Pancreas (tissue), 10 donors: ENCODE data around the gene PNLIPRP3. TPM values are rescaled to one million over a fixed set of nuclear protein-coding genes. Genes with fewer than 3 reads are reported as not detected.

Source experiments
- ATAC-seq, 4 donors: fragments of 200-7000 bp; cut with Tn5 transposase; one replicate each; pipeline versions ENCODE4 v1.8.0 to v1.9.1; 2020; ENCODE audit warnings: mild to moderate bottlenecking in 4 of 4, moderate library complexity in 4 of 4
- DNase-seq, 6 donors: peaks; one replicate each; pipeline ENCODE4 v3.0.0-alpha.2; 2020
- FAIRE-seq: peaks from 2 replicates; lab custom pipeline; 2012; peaks lifted over from hg19 to GRCh38; lab: Jason Lieb, UNC
- H3K27ac ChIP-seq, 4 donors: fragments of 200-600 bp; sonication (generic); 1 replicate in 3 of 4; 2 replicates in 1 of 4; pipeline versions ENCODE4 v1.5.0 to v1.8.0; 2020
- H3K27me3 ChIP-seq, 4 donors: fragments of 200-600 bp; one replicate each; pipeline ENCODE4 v1.8.0; 2021
- H3K36me3 ChIP-seq, 3 donors: fragments of 200-600 bp; sonication (generic) in 1 of 3; one replicate each; pipeline versions ENCODE4 v1.5.0 to v1.8.0; 2020 to 2021
- H3K4me1 ChIP-seq, 3 donors: fragments of 200-600 bp; one replicate each; pipeline ENCODE4 v1.8.0; 2021
- H3K4me3 ChIP-seq, 4 donors: fragments of 200-600 bp; sonication (generic) in 2 of 4; one replicate each; pipeline versions ENCODE4 v1.5.0 to v1.8.0; 2020 to 2021
- H3K9me3 ChIP-seq, 4 donors: fragments of 200-600 bp; one replicate each; pipeline ENCODE4 v1.8.0; 2021
- WGBS, 2 donors: extraction: QIAGEN DNeasy Blood & Tissue Kit; methylation state at CpG; one replicate each; pipeline ENCODE4 v1.1.7; 2013; 5-methylcytosine and 5-hydroxymethylcytosine counted together
- intact Hi-C, 3 donors: fragments of 100-400 bp; cut with DNase I; formaldehyde crosslinking; loops; one replicate each; pipeline versions ENCODE4 v1.11.1 to v1.14.2; 2022
- polyA plus RNA-seq, 2 donors: library from polyadenylated mRNA; stranded (reverse); fragments of 200-250 nt; gene quantifications; one replicate each; pipeline ENCODE4 v1.2.3, GENCODE V29; 2013
- total RNA-seq, 6 donors: library from RNA; stranded (reverse); fragmentation: NEBNext Ultra II Directional in 4 of 6; extraction: Animal tissue kit (Norgen Biotek cat#: 25700) in 4 of 6; gene quantifications; one replicate each; pipeline versions ENCODE4 v1.2.1 to v1.2.4, GENCODE V29; 2021 to 2023
- TF ChIP-seq, protein P1 (sequence below), 4 donors: fragments of 200-600 bp; sonication (generic) in 3 of 4; IDR thresholded peaks; one replicate each; pipeline versions ENCODE4 v1.5.0 to v1.8.0; 2021; ENCODE audit warnings: antibody characterized with exemption in 4 of 4
- donor health status: healthy with polysubstance abuse.
- donor health status: DM: no; HTN: no; CAD: no; lungs with moderate emphysema.
- donor health status: DM: no; HTN: no; CAD: no.
- donor health status: control.
- donor health status: control.
- donor health status: Bipolar disorder and iron deficiency.
- donor health status: DM: yes; HTN: yes; CAD: no.
- donor health status: DM: no; HTN: no; CAD: no.
- donor health status: DM: no; HTN: no; CAD: no.
- donor health status: DM: yes; HTN: yes; CAD: no.

PNLIPRP3 gene
- total and polyA plus RNA-seq, 8 donors, result 0.09 to 0.32 TPM; not detected in 6

GRCh38 chr10:116444527-116445142 is 17.0 kb downstream of the PNLIPRP3 start:
- FAIRE-seq (peak; percentile 53), DNase-seq (peak in 1 of 6 donors; percentile 20), ATAC-seq (peak; percentile 58 to 88 (median 80))
- Histone ChIP-seq H3K27ac (no peak overlapping the region), H3K4me3 (no peak overlapping the region), H3K27me3 (no peaks in the 10 kb centered on the region), H3K9me3 (no peaks in the 10 kb centered on the region), H3K4me1 (no peaks in the 10 kb centered on the region), H3K36me3 (no peaks in the 10 kb centered on the region)
- intact Hi-C loops, result no loop called here
- TF ChIP-seq, protein P1, sequence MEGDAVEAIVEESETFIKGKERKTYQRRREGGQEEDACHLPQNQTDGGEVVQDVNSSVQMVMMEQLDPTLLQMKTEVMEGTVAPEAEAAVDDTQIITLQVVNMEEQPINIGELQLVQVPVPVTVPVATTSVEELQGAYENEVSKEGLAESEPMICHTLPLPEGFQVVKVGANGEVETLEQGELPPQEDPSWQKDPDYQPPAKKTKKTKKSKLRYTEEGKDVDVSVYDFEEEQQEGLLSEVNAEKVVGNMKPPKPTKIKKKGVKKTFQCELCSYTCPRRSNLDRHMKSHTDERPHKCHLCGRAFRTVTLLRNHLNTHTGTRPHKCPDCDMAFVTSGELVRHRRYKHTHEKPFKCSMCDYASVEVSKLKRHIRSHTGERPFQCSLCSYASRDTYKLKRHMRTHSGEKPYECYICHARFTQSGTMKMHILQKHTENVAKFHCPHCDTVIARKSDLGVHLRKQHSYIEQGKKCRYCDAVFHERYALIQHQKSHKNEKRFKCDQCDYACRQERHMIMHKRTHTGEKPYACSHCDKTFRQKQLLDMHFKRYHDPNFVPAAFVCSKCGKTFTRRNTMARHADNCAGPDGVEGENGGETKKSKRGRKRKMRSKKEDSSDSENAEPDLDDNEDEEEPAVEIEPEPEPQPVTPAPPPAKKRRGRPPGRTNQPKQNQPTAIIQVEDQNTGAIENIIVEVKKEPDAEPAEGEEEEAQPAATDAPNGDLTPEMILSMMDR (IDR thresholded peaks at IDR 0.05), result peak; percentile 47 to 72 (median 67)
- 19 to 23% methylated on average over 4 of the region's 4 CpGs for WGBS, 2 donors

DNA sequence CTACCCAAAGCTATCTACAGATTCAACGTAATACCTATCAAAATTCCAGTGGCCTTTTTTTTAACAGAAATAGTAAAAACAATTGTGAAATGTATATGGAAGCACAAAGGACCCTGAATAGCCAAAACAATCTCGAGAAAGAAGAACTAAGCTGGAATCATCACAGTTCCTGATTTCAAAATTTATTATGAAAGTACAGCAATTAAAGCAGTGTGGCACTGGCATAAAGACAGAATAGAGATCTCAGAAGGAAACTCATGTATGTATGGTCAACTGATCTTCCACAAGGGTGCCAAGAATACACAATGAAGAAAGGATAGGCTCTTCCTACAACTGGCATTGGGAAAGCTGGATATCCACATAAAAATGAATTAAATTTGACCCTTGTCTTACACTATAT is 23.2 kb downstream of the PNLIPRP3 start:
- Histone ChIP-seq H3K9me3 (no peaks in the 10 kb centered on the region), H3K4me1 (no peaks in the 10 kb centered on the region), H3K36me3 (no peaks in the 10 kb centered on the region), H3K4me3 (no peak overlapping the region), H3K27ac (no peak overlapping the region), H3K27me3 (no peaks in the 10 kb centered on the region)
- DNase-seq, result no peak
- TF ChIP-seq, protein P1 (IDR thresholded peaks at IDR 0.05), result no peak
- FAIRE-seq, result no peak
- no peak for ATAC-seq
- intact Hi-C loops, result no loop called here
- 72 to 83% methylated on average over 2 of the region's 2 CpGs for WGBS, 2 donors

DNA sequence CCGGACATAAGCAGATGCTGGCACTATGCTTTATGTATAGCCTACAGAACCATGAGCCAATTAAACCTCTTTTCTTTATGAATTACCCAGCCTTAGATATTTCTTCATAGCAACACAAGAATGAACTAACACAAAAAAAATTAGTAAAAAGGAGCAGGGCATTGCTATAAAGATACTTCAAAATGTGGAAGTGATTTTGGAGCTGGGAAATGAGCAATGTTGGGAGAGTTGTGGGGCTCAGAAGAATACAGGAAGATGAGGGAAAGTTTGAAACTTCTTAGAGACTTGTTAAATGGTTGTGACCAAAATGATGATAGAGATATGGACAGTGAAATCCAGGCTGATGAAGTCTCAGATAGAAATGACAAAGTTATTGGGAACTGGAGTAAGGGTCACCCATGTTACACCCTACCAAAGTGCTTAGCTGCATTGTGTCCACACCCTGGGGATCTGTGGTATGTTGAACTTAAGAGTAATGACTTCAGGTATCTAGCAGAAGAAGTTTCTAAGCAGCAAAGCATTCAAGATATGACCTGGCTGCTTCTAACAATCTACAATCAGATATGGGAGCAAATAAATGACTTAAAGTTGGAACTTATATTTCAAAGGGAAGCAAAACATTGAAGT is 24.2 kb downstream of the PNLIPRP3 start:
- Histone ChIP-seq H3K9me3 (no peaks in the 10 kb centered on the region), H3K27ac (no peak overlapping the region), H3K36me3 (no peaks in the 10 kb centered on the region), H3K4me3 (no peak overlapping the region), H3K4me1 (no peaks in the 10 kb centered on the region), H3K27me3 (no peaks in the 10 kb centered on the region)
- FAIRE-seq (no peak), ATAC-seq (no peak), DNase-seq (no peak)
- TF ChIP-seq, protein P1 (IDR thresholded peaks at IDR 0.05), result no peak
- 0 to 1% methylated on average over 1 of the region's 1 CpG for WGBS, 2 donors
- intact Hi-C loops, result no loop called here

DNA sequence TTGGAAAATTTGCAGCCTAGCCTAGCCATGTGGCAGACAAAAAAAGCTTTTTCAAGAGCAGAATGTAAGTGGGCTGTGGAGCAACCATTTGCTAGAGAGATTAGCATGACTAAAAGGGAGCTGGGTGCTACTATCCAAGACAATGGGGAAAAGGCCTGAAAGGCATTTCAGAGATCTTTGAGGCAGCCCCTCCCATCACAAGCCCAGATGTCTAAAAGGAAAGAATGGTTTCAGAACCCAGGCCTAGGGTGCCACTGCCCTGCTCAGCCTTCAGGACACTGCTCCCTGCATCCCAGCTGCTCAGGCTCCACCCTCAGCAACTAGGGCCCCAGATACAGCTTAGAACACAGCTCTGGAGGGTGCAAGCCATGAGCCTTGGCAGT is 24.7 kb downstream of the PNLIPRP3 start:
- Histone ChIP-seq H3K4me3 (no peak overlapping the region), H3K4me1 (no peaks in the 10 kb centered on the region), H3K27me3 (no peaks in the 10 kb centered on the region), H3K36me3 (no peaks in the 10 kb centered on the region), H3K27ac (no peak overlapping the region), H3K9me3 (no peaks in the 10 kb centered on the region)
- ATAC-seq (no peak), DNase-seq (no peak), FAIRE-seq (no peak)
- TF ChIP-seq, protein P1 (IDR thresholded peaks at IDR 0.05), result no peak
- intact Hi-C loops, result no loop called here

GRCh38 chr10:116457488-116457887 is 29.8 kb downstream of the PNLIPRP3 start:
- TF ChIP-seq, protein P1 (IDR thresholded peaks at IDR 0.05), result no peak
- H3K27ac ChIP-seq, result no peak overlapping the region
- no peak overlapping the region for H3K4me3 ChIP-seq
- no peaks in the 10 kb centered on the region for H3K4me1 ChIP-seq
- DNase-seq (no peak), ATAC-seq (no peak), FAIRE-seq (no peak)
- H3K9me3 ChIP-seq, result no peaks in the 10 kb centered on the region
- no peaks in the 10 kb centered on the region for H3K27me3 ChIP-seq
- no peaks in the 10 kb centered on the region for H3K36me3 ChIP-seq
- intact Hi-C loops, result no loop called here
